Activated CD4-positive, alpha-beta T cell treated with anti-CD3 and anti-CD28 coated beads for 1 hour (primary cell): ENCODE data around the gene GPLD1.

Source experiments
- DNase-seq: peaks from one replicate; pipeline ENCODE4 v3.0.0-alpha.2; 2020

GPLD1 gene

DNA sequence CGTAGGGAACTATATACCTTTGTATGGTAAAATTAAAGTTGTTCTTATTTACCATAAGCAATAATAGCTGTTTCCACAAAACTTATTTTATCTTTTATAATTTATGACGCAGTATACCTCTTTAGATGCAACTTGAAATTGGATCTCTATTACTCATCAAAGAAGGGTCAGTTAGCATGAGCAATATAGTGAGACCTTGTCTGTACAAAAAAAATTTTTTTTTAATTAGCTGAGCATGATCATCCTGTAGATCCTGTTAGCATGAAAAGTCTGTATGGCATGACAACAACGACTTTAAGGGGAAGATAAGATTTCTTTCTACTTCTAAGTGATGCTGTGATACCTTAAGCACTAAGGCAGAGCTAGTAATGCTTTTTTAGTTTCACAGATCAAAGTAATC, 11.3 kb upstream of the GPLD1 start:
- DNase-seq, result no peak

DNA sequence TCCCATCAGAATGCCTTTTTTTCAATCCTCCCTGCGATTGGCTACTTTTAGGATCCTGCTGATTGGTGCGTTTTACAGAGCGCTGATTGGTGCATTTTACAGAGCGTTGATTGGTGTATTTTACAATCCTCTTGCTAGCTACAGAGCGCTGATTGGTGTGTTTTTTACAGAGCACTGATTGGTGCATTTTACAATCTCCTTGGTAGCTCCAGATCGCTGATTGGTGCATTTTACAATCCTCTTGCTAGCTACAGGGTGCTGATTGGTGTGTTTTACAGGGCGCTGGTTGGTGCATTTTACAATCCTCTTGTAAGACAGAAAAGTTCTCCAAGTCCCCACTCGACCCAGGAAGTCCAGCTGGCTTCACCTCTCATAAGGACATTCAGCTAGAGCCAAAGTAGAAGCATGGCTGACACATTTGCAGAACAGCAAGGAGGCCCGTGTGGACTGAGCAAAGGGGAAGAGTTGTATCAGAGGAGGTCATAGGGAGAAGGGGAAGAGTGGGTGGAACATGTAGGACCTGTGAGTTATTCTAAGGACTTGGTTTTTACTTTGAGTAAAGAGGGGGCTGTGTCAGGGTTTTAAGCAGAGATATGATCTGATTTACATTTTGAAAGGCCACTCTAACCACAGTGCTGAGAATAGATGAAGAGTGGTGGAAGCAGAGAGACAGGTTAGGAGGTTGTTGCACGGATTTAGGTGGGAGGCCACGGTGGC, 8.0 kb upstream of the GPLD1 start:
- no peak for DNase-seq

DNA sequence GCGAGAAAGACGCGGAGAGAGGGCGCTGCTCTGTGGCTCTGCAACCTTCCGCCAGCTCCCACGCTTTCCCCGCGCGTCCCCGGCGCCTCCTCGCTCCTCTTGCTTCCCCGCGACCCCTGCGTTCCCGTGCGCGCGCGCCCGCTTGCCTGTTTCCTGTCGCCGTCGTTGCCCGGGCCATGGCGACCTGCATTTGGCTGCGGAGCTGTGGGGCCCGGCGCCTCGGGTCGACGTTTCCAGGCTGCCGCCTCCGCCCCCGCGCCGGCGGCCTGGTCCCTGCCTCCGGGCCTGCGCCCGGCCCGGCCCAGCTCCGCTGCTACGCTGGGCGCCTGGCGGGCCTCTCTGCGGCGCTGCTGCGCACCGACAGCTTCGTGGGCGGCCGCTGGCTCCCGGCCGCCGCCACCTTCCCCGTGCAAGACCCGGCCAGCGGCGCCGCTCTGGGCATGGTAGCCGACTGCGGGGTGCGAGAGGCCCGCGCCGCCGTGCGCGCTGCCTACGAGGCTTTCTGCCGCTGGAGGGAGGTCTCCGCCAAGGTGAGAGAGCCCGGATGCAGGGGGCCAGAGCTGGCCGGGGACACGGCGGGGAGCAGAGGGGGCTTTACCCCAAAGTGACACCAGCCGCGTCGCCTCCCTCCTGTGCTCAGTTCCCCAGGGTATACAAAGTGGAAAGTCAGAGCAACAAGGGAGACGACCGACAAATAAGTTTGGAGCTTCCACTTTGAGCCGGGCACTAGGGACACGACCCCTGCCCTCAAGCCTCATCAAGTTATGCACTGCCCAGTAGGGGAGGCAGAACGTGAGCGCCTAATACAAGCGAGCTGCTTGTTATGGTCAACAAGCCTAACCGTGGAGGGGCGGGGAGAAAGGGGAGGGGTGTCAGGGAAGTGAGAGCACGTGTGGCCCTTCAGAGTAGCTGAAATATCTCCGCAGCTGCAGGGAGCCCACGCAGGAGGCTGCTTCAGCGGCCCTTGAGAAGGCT, 5.7 kb upstream of the GPLD1 start, which contains the start of gene ALDH5A1:
TSS of gene ALDH5A1 (plus strand) at position 149 of the 975 bp plus-strand sequence. CDS start at position 177, 28 bp downstream.
- DNase-seq, result peak; percentile 60

DNA sequence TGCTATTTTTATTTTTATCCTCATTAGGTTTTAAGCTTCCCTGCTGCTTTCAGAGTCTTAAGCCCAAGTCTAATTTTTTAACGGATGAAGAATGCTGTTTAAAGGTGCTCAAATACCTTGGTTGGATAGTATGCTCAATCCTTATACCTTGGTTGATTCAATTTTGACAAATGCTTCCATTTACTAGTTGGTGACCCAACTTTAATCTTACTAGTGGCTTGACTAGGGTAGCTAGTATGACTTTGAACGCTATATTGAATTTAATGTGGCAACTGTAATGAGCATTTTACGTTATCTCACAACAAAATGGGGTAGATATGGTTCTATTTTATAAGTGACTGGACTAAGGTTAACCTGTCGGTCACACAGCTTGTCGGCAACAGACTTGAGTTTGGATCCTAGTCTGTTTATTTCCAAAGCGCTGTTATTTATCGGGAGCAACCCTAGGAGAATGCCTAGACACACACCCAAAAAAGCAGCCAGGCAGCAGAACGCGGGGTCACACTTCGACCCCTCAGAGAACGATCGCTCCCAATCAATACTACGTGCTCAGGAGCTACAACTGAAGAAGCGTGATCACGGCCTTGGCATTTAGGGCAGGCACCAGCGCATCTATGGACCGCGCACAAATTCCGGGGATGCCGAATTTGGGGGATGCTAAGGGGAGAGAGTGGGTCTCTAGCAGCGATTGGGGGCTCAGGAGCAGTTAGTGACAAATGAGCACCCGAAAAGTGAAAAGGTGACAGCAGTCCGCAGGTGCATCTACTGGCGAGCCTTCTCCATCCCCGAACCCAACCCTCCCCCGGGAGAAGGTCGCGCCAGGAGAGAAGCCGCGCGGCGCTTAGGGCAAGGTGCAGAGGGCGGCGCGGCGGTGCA, 4.8 kb upstream of the GPLD1 start:
- DNase-seq, result no peak

DNA sequence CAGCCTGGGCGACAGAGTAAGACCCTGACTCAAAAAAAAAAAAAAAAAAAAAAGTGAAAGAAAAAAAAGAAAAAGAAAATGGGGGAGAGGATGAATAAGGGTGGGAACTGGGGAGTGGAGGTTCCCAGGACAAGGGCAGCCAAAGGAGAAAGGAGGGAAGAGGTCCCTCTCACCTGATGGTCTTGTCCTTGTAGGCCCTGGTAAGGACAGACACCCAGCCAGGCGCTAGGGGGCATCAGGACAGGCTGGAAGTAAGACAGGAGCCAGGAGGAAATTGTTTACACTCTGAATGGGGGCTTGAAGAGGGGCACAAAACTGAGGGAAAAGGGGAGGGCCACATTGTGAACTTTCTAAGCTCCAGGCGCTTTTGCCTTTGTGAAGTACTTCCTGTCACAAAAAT, 3.1 kb upstream of the GPLD1 start:
- DNase-seq, result no peak

DNA sequence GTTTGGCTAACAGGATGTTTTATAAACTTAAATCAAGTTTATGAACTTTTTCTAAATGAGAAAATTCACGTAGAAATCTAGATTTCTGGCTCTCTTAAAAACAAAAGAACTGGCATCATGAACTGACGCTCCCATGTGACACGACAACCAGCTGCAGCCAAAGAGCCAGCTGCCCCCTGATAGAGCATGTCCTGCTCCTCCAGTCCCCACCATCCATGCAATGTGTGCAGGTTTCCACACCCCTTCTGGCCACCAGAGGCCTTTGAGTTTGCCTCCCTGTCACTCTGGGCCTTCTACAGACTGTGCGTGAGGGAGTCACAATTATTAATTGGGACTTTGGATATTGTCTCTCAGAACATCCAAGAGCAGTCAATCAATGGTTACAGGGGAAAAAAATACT, 1.6 kb upstream of the GPLD1 start:
- DNase-seq, result no peak

DNA sequence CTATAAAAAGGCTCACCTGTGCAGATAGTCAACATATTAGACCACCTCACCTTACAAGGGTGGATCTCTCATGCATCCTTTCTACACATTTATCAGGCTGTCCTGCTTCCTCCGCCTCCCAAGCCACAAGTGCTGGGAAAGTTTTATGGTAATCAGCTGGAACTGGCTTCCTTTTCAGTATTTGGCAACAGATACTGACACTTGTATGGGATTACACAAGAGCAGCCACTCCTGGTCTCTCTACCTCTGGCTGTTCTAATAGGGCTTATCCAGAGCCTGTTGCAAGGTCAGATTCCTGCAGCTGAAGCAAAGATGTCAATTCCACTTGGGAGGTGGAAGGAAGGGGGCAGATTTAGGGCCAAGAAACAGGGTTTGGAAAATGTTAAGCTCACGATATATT, 503 bp upstream of the GPLD1 start:
- no peak for DNase-seq

DNA sequence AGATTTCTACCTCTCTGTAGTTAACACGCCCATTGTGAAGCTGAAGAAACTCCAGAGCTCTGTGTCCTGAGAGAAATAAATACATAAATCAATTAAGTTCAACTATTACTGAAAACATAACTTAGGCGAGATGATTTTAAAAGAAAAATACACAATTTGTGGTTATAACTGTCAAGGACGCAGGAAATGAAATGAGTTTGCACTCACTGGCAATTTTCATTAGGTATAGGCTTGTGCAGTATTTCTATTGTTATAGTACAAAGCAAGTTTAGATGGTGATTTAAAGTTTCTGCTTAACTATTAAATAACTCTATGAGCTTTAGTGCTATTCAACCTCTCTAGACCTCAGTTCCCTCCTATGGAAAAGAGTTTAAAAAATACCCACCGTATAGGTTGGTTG, 3.3 kb downstream of the GPLD1 start:
- DNase-seq, result no peak

DNA sequence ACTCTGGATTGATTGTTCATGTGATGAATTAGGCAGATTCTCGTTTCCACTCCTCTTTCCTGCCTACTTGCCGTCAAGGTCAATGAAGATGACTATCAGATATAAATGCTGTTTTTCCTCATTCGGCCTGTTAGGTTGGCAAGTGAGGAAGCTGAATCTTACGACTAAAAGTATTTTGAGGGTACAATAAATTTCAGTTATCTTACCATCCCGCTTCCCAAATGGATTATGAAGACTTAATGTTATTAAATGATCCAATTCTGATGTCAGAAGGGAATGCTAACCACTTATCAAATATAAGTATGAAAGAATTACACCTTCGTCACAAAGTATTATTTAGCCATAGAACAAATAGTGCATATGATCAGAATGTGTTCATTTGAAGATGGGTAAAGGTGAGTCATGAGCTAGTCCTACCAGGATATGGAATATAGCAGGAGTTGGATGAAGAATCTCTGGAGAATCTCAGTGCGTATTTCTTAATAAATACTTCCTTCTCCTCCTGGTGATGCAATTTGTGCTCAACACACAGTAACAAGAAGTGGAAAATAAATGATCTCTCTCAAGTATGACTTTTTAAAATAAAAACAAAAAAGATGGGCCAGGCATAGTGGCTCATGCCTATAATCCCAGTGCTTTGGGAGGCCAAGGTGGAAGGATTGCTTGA, 4.6 kb downstream of the GPLD1 start:
- no peak for DNase-seq

DNA sequence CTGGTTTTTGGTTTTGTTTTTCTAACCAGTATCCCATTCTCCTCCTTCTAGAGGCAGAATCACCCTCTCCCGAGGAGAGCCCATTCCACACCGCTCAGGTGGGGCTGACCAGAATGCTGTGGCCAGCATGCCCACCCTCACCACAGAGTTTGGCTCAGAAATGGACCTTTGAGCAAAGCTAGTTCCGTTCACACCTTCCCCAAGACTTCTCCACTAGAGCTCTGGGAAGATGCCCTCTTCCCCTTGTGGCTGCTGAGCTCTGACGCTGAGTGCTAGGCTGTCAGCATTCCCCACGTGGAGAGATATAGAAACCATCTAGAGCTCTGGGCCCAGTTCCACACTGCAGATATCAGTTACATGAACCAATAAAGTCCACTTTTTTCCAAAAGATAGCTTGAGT, 7.9 kb downstream of the GPLD1 start:
- DNase-seq, result no peak

DNA sequence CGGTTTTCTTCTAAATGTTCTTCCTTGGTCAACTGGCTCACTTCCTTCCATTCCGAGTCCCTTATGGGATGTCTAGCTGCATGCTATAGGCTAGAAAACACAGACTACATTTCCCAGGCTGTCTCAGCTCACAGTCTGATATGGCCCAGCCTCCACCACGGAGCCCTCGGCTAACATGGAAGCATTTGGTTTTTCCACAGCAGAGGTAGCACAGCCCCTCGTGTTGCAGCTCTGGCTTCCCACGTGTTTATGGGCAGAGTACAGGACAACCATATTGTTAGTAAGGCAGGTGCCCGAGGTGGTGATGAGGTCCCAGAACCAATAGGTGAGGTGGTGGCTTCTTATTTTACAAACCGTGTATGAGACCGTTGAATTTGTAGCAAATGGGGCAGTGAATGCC, 8.7 kb downstream of the GPLD1 start:
- DNase-seq, result no peak

DNA sequence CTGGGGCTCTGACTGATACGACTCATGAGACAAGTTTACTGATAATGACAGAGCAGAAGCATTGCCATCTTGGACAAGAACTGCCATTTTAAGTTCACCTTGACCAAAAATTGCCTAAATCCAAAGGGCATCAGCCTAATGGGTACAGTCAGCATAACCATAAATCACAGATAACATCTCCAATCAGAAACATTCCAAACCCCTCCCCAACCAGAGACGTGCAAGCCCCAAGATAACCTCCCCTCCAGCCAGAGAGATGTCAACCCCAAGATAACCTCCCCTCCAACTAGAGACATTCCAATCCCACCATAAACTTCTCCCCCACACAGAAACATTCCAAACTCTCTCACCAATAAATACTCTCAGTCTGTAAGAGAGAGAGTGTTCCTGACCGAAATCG, 10.5 kb downstream of the GPLD1 start:
- no peak for DNase-seq

DNA sequence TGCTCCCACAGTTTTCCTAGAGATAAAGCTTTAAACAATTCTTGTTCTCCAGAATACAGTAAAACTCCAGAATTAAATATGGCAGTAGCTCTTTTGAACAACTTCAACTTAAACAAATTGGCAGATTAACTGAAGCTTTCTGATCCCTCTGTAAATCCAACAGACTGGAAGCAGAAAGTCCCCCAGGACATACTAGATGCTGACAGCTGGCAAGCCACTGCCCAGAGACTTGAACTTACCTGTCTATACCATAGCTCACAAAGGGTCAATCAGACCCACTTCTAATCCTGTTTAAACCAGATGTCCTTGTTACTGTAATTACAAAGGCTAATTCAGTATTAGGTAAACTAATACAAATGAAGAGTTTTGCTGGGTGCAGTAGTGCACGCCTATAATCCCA, 12.3 kb downstream of the GPLD1 start:
- DNase-seq, result no peak

DNA sequence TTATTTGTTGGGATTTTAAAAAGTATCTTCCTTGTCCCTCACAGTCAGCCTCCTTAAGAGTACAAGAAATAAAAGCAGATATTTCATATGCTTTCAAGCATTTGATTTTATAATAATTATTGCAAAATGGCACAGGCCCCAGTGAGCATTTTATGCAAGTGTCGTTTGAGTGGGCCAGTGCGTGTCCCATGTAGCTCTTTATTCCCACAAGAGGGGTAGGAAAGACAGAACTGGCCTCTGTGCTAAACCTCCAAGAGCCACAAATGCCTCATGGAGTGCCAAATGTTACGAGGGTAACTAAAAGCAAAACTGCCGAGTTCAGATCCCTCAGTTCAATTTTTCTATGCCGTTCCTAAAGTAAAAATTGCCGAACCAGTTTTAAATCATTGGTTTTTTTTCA, 12.7 kb downstream of the GPLD1 start:
- no peak for DNase-seq

DNA sequence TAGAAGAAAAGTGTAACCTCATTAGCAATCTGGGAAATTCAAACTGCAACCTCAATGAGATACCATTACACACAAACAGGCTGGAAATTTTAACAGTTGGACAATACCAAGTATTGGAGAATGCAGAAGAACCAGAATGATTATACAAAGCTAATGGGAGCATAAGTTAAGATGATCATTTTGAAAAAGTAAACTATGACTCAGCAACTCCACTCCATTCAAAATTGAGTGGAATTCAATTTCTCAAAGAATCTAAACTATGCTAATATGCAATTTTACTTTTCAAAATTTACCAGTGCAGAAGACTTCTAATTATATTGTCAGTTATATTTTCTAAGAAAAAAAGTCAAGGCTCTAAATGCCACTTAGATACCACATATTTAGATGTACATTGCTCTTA, 17.2 kb downstream of the GPLD1 start:
- DNase-seq, result no peak

DNA sequence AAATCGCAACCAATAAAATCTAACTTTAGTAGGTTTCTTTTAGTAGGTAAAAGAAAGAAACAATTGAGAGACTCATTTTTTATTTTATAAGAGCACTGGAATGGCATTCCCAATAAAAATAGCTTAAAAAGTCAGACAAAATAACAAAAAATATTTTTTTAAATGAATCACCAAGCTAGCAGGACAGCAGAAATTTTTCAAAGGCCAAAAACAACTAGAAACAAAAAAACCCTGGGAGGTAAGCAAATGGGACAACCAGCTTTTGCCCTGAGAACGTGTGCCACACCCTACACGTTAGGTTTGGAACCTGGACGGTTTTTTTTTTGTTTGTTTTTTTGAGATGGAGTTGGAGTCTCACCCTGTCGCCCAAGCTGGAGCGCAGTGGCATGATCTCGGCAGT, 19.6 kb downstream of the GPLD1 start:
- DNase-seq, result no peak

DNA sequence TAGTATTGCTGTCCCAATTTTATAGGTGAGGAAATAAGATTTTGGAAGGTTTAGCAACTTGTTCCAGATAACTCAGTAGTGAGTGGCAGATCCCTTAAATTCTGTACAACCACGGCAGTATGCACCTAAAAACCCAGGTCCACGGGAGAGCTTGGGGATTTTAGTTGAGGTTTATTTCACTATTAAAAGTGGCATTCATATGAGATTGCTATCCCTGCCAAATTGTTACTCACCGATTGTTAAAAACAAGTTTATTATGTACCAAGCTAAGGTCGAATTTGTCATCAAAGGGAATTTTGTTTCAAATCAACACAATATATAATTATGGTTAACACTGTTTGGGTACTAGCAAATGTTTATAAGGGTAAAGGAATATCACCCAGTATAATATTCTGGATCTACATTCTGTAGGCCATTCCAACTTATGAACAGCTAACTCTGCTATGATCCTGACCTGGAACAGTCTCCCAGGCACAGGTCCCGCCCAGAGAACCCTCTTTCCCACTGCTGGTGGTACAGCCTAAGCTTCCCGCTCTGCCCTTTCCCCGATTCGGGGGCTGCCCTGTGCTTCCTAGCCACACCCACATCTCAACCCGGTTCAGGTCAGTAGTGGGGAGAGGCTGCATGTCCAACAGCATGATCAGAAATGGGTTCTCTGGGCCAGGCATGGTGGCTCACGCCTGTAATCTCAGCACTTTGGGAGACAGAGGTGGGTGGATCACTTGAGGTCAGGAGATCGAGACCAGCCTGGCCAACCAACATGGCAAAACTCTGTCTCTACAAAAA, 24.9 kb downstream of the GPLD1 start:
- no peak for DNase-seq

DNA sequence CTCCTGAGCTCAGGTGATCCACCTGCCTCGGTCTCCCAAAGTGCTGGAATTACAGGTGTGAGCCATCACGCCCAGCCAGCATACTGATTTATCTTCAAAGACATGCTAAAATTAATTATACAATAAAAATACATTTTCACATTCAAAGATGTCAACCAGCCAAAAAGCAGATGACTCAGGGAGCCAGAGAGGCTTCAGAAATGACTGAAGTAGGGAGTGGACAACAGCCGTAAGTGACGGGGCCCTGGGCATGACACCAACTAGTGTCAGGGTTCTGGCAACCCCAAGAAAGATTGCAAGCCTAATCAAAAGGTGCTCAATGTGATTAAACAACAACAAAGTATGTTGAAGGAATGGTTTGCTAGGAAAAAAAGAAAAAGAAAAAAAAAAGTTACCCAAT, 28.4 kb downstream of the GPLD1 start:
- no peak for DNase-seq

DNA sequence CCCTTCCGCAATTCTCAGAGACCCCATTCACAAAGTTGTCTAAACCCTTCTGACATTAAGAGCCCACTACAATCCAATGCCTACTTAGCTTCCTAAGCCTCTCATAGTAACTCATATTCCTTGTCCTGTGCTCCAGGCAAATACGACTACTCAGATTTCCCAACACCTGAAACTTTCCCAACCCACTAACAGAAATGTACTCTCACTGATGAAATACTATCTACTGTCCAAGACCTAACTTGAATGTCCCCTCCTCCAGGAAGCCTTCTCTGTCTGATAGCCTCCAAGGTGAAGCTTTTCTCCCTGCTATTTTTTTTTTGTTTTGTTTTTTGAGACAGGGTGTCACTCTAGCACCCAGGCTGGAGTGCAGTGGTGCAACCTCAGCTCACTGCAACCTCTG, 30.4 kb downstream of the GPLD1 start:
- DNase-seq, result no peak

DNA sequence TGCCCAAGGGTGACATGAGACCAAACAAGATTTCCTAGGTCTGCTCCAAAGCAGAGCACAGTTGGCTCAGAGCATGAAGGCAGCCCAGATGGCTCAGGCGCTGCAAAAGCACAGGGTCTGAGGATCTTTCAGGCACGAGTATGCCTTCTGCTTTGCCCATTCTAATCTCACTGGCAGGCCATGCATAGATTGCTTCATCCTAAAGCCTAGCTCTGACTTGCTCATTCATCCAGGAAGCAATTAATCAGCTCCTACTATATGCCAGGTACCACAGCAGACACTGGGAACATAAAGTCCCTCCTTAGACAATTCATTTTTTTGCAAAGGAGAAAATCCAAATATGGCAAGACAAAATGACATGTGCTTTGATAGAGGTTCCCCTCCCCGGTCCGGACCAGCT, 31.2 kb downstream of the GPLD1 start:
- no peak for DNase-seq

DNA sequence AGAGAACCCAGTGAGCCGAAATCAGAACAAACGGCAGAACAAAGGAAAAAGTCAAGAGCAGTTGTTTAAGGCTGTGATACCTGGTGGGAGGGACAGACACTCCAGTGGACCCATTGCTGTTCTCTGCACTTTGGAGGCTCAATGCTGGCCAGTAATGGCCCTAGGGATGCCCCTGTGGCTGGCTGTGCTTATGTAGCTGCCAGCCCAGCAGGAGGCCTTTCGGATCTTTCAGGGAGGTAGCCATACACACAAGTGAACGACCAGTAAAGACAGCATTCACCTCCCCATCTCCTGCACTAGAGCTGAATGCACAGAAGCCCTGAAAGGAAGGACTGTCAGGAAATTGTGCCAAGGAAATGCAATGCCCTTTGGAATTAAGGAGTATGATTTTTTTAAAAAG, 34.3 kb downstream of the GPLD1 start:
- no peak for DNase-seq

DNA sequence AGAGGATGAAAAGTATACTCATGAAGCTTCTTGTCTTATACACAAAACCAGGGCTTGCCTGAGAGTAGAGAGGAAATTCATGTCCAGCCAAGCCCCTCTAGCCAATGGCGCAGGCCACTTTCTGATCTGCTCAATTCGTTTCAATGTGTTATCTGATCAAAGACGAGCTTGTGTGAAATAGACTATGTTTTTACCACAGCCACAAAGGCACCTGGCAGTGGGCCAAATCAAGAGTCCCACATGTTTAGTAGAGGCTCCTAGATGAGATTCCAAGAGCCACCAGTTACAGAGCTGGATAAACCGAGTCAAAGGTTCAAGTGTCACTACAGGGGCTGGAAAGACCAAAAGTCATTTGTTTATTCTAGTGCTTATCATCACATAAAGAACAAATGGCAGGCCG, 34.9 kb downstream of the GPLD1 start:
- DNase-seq, result no peak
